CD4-positive, alpha-beta T cell (primary cell): ENCODE measurements around the gene EFEMP2. TPM values are rescaled to one million over a fixed set of nuclear protein-coding genes. Genes with fewer than 3 reads are reported as not detected.

Experiments
- ATAC-seq: fragments of 200-7000 bp; cut with Tn5 transposase; one replicate; pipeline ENCODE4 v1.10.0; 2022; ENCODE audit warnings: mild to moderate bottlenecking; ENCODE audit not compliant: poor library complexity
- CTCF ChIA-PET: fragments of 350-600 bp; sonication (Branson Sonifier 250); formaldehyde crosslinking; loops from one replicate; lab custom pipeline; 2021; ENCODE audit warnings: antibody characterized with exemption, inconsistent platforms; lab: Charles Lee
- POLR2A ChIA-PET: fragments of 350-600 bp; sonication (Branson Sonifier 250); formaldehyde crosslinking; loops from one replicate; lab custom pipeline; 2021; ENCODE audit warnings: antibody characterized with exemption, inconsistent platforms; lab: Charles Lee
- DNase-seq, 14 experiments: peaks; one replicate each; pipeline ENCODE4 v3.0.0-alpha.2; 2013 to 2020; ENCODE audit warnings: mixed read lengths in 2 of 14
- H3K27ac ChIP-seq, 2 donors: one replicate each; pipeline versions ENCODE4 v1.5.1 to v1.7.0; 2013; ENCODE audit warnings: low read length in 2 of 2, low read depth in 1 of 2, mild to moderate bottlenecking in 1 of 2
- H3K27me3 ChIP-seq, 2 experiments: 1 replicate in 1 of 2; 2 replicates in 1 of 2; pipeline versions ENCODE4 v1.6.1 to v1.7.0; 2013; ENCODE audit warnings: low read length in 2 of 2, control low read depth in 1 of 2, mild to moderate bottlenecking in 1 of 2, moderate library complexity in 1 of 2; ENCODE audit not compliant: insufficient read depth in 2 of 2, control insufficient read depth in 1 of 2
- H3K36me3 ChIP-seq: one replicate; pipeline ENCODE4 v1.6.1; 2013; ENCODE audit warnings: low read length, control low read depth; ENCODE audit not compliant: insufficient read depth
- H3K4me1 ChIP-seq: one replicate; pipeline ENCODE4 v1.6.1; 2013; ENCODE audit warnings: low read length, control low read depth; ENCODE audit not compliant: insufficient read depth
- H3K4me3 ChIP-seq: one replicate; pipeline ENCODE4 v1.5.1; 2013; ENCODE audit warnings: mild to moderate bottlenecking, low read length, moderate library complexity
- H3K9me3 ChIP-seq, 2 experiments: 1 replicate in 1 of 2; 2 replicates in 1 of 2; pipeline versions ENCODE4 v1.6.1 to v1.7.0; 2013; ENCODE audit warnings: low read length in 2 of 2, mild to moderate bottlenecking in 2 of 2, control low read depth in 1 of 2, moderate library complexity in 1 of 2; ENCODE audit not compliant: control insufficient read depth in 1 of 2, insufficient read depth in 1 of 2
- H3K27ac Mint-ChIP-seq: one replicate; pipeline ENCODE4 v1.8.0; 2020; ENCODE audit warnings: mixed read lengths
- H3K27me3 Mint-ChIP-seq: one replicate; pipeline ENCODE4 v1.8.0; 2021; ENCODE audit warnings: mixed read lengths
- H3K36me3 Mint-ChIP-seq: one replicate; pipeline ENCODE4 v1.8.0; 2021; ENCODE audit warnings: low read depth, mixed read lengths
- H3K4me1 Mint-ChIP-seq: one replicate; pipeline ENCODE4 v1.8.0; 2021; ENCODE audit warnings: low read depth, mixed read lengths
- H3K4me3 Mint-ChIP-seq: one replicate; pipeline ENCODE4 v1.8.0; 2020; ENCODE audit warnings: mild to moderate bottlenecking, mixed read lengths
- H3K9me3 Mint-ChIP-seq: one replicate; pipeline ENCODE4 v1.8.0; 2020; ENCODE audit warnings: mixed read lengths
- CTCF ChIP-seq: fragments of 200-600 bp; IDR thresholded peaks from one replicate; pipeline ENCODE4 v1.8.0; 2022; ENCODE audit warnings: antibody characterized with exemption, mild to moderate bottlenecking
- intact Hi-C, 2 experiments: fragments of 100-400 bp; cut with DNase I in 1 of 2; cut with micrococcal nuclease in 1 of 2; formaldehyde crosslinking; loops; one replicate each; pipeline versions ENCODE4 v1.15.1 to v1.9.0; 2023 to 2025; cut with DNase I, micrococcal nuclease
- total RNA-seq, 174 experiments: library from RNA in 2 of 174; stranded (reverse) in 2 of 174; gene quantifications; one replicate each; pipeline ENCODE4 v1.2.3 and lab custom pipeline; 2021 to 2026

The EFEMP2 gene
- total RNA-seq, 2 experiments from 2014 or later, result 5.2 to 5.9 TPM

GRCh38 chr11:65890324-65891218 lies 18.0 kb upstream of the EFEMP2 start, which contains the start of gene CCDC85B:
TSS of gene CCDC85B (plus strand) at chr11:65890673. CDS start at chr11:65890784, 111 bp downstream.
- Mint-ChIP-seq H3K9me3 (no peaks in the 10 kb centered on the region), H3K4me1 (peaks cover 66% of the 10 kb centered on the region), H3K4me3 (peak within 1 kb of the TSS; percentile 88), H3K27me3 (no peaks in the 10 kb centered on the region), H3K27ac (peak within 1 kb of the TSS; percentile 95), H3K36me3 (peaks cover 24% of the 10 kb centered on the region)
- DNase-seq, result peak; percentile 97 to 100 (median 98)
- CTCF ChIA-PET, result interaction anchor here (1.0 to 5.2 kb wide), 21 partner anchors 8 to 422 kb away, joined by 3 to 80 read pairs (median 4); partner anchors contain the start of genes AP5B1, BANF1, C11orf68 and CFL1
- POLR2A ChIA-PET, result interaction anchor here (0.7 to 5.8 kb wide), 49 partner anchors 10 to 794 kb away, joined by 3 to 248 read pairs (median 6); partner anchors contain the start of genes AP5B1, BANF1, C11orf68 and CFL1
- peak within 1 kb of the TSS; percentile 88 to 91 for H3K27ac ChIP-seq
- intact Hi-C loops, result loop anchor here (1.0 kb wide), 2 partner anchors 10 to 71 kb away; partner anchors contain the start of genes FOSL1 (in 2 of the 2) and SART1 (in 1 of the 2)
- H3K36me3 ChIP-seq, result peaks cover 3% of the 10 kb centered on the region
- TF ChIP-seq CTCF, result peak; percentile 28
- no peaks in the 10 kb centered on the region for H3K27me3 ChIP-seq
- ATAC-seq, result peak; percentile 65
- H3K9me3 ChIP-seq, result no peaks in the 10 kb centered on the region
- peak within 1 kb of the TSS; percentile 93 for H3K4me3 ChIP-seq
- peaks cover 72% of the 10 kb centered on the region for H3K4me1 ChIP-seq

GRCh38 chr11:65888163-65888814 lies 15.7 kb upstream of the EFEMP2 start, which contains the start of gene FIBP:
TSS of gene FIBP (minus strand) at chr11:65888471. CDS start at chr11:65888418, 53 bp downstream.
- peak within 1 kb of the TSS; percentile 93 for H3K4me3 ChIP-seq
- Mint-ChIP-seq H3K4me1 (peaks cover 63% of the 10 kb centered on the region), H3K27me3 (no peaks in the 10 kb centered on the region), H3K27ac (peak within 1 kb of the TSS; percentile 95), H3K9me3 (no peaks in the 10 kb centered on the region), H3K4me3 (peak within 1 kb of the TSS; percentile 87), H3K36me3 (peaks cover 46% of the 10 kb centered on the region)
- intact Hi-C loops, result loop anchor here (1.0 to 10.0 kb wide), 9 partner anchors 15 to 173 kb away; partner anchors contain the start of genes C11orf68 (in 2 of the 2), DRAP1 (in 2 of the 2), BANF1 (in 1 of the 2) and CFL1 (in 1 of the 2)
- CTCF ChIA-PET, result interaction anchor here (0.5 to 5.2 kb wide), 33 partner anchors 8 to 346 kb away, joined by 3 to 80 read pairs (median 7); partner anchors contain the start of genes AP5B1, BANF1, C11orf68 and CFL1
- DNase-seq (peak; percentile 92 to 98 (median 95)), ATAC-seq (peak; percentile 60)
- H3K9me3 ChIP-seq, result no peaks in the 10 kb centered on the region
- POLR2A ChIA-PET, result interaction anchor here (0.6 to 5.8 kb wide), 22 partner anchors 8 to 389 kb away, joined by 3 to 248 read pairs (median 12); partner anchors contain the start of genes AP5B1, BANF1, C11orf68 and CFL1
- H3K36me3 ChIP-seq, result peaks cover 23% of the 10 kb centered on the region
- peak; percentile 95 for TF ChIP-seq CTCF
- H3K27me3 ChIP-seq, result no peaks in the 10 kb centered on the region
- peaks cover 68% of the 10 kb centered on the region for H3K4me1 ChIP-seq
- peak within 1 kb of the TSS; percentile 88 to 91 for H3K27ac ChIP-seq
